OCI-LY3 (cell line): Measurements from ENCODE around the gene PLA2G4E.

Experiments
- CTCF ChIP-seq: fragments of 200-600, 300-600 bp; sonication (generic); IDR thresholded peaks from 2 replicates; pipeline ENCODE4 v1.5.1; 2014; ENCODE audit warnings: antibody characterized with exemption, low read length, low read depth
- EZH2phosphoT487 ChIP-seq: fragments of 200-600 bp; shearing (Covaris generic); IDR thresholded peaks from 2 replicates; pipeline ENCODE4 v1.6.1; 2018; ENCODE audit warnings: antibody characterized with exemption, mixed run types, low read depth

GRCh38 chr15:41935566-41936020 is 85.2 kb downstream of the PLA2G4E start:
- TF ChIP-seq CTCF, result no peak
- TF ChIP-seq EZH2phosphoT487, result no peak
